Measurements from ENCODE around the gene HMX3.

DNA sequence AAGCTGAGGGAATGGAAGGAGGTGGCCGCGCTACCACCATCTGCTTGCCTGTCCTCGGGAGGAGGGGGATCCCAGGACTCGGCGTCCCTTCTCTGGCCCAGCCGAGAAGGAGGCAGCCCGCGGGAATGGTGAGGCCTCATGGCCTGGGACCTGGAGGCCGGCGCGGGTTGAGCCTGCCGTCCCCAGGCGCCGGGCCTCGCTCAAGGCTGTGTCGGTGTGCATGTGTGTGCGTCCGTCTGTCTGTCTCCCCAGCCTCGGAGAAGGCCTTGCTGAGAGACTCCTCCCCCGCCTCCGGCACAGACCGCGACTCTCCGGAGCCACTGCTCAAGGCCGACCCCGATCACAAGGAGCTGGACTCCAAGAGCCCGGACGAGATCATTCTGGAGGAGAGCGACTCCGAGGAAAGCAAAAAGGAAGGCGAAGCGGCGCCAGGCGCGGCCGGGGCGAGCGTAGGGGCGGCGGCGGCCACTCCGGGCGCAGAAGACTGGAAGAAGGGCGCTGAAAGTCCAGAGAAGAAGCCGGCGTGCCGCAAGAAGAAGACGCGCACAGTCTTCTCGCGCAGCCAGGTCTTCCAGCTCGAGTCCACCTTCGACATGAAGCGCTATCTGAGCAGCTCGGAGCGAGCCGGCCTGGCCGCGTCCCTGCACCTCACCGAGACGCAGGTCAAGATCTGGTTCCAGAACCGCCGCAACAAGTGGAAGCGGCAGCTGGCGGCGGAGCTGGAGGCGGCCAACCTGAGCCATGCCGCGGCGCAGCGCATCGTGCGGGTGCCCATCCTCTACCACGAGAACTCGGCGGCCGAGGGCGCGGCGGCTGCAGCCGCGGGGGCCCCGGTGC lies 1.3 kb downstream of the HMX3 start:
- TF ChIP-seq, protein P1, sequence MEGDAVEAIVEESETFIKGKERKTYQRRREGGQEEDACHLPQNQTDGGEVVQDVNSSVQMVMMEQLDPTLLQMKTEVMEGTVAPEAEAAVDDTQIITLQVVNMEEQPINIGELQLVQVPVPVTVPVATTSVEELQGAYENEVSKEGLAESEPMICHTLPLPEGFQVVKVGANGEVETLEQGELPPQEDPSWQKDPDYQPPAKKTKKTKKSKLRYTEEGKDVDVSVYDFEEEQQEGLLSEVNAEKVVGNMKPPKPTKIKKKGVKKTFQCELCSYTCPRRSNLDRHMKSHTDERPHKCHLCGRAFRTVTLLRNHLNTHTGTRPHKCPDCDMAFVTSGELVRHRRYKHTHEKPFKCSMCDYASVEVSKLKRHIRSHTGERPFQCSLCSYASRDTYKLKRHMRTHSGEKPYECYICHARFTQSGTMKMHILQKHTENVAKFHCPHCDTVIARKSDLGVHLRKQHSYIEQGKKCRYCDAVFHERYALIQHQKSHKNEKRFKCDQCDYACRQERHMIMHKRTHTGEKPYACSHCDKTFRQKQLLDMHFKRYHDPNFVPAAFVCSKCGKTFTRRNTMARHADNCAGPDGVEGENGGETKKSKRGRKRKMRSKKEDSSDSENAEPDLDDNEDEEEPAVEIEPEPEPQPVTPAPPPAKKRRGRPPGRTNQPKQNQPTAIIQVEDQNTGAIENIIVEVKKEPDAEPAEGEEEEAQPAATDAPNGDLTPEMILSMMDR (IDR thresholded peaks at IDR 0.05; ENCODE audit: poor library complexity, severe bottlenecking), result no peak
- TF ChIP-seq EP300 (conservative IDR thresholded peaks at IDR 0.05; ENCODE audit: poor library complexity, severe bottlenecking), result no peak
- no peak for TF ChIP-seq RAD21 (conservative IDR thresholded peaks at IDR 0.05)
- peak; percentile 97 for TF ChIP-seq EZH2 (IDR thresholded peaks at IDR 0.05; ENCODE audit: borderline replicate concordance, insufficient read depth, low read length, poor library complexity, severe bottlenecking)
- no peak for TF ChIP-seq SMC3 (conservative IDR thresholded peaks at IDR 0.05; ENCODE audit: poor library complexity)
- TF ChIP-seq MXI1 (conservative IDR thresholded peaks at IDR 0.05; ENCODE audit: poor library complexity, severe bottlenecking), result no peak
- no peak for TF ChIP-seq POLR2AphosphoS5 (IDR thresholded peaks at IDR 0.05)
- TF ChIP-seq, protein P2, sequence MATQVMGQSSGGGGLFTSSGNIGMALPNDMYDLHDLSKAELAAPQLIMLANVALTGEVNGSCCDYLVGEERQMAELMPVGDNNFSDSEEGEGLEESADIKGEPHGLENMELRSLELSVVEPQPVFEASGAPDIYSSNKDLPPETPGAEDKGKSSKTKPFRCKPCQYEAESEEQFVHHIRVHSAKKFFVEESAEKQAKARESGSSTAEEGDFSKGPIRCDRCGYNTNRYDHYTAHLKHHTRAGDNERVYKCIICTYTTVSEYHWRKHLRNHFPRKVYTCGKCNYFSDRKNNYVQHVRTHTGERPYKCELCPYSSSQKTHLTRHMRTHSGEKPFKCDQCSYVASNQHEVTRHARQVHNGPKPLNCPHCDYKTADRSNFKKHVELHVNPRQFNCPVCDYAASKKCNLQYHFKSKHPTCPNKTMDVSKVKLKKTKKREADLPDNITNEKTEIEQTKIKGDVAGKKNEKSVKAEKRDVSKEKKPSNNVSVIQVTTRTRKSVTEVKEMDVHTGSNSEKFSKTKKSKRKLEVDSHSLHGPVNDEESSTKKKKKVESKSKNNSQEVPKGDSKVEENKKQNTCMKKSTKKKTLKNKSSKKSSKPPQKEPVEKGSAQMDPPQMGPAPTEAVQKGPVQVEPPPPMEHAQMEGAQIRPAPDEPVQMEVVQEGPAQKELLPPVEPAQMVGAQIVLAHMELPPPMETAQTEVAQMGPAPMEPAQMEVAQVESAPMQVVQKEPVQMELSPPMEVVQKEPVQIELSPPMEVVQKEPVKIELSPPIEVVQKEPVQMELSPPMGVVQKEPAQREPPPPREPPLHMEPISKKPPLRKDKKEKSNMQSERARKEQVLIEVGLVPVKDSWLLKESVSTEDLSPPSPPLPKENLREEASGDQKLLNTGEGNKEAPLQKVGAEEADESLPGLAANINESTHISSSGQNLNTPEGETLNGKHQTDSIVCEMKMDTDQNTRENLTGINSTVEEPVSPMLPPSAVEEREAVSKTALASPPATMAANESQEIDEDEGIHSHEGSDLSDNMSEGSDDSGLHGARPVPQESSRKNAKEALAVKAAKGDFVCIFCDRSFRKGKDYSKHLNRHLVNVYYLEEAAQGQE (IDR thresholded peaks at IDR 0.05; ENCODE audit: borderline replicate concordance), result no peak
- TF ChIP-seq TAF1 (IDR thresholded peaks at IDR 0.05; ENCODE audit: low read depth), result no peak
